Thyroid gland (tissue), 4 donors: ENCODE measurements around the gene CTDSPL.

Source experiments
- POLR2A ChIP-seq, 2 donors: fragments of 450-650 bp; IDR thresholded peaks; one replicate each; pipeline ENCODE4 v1.6.1; 2017; ENCODE audit warnings: antibody characterized with exemption in 2 of 2, mild to moderate bottlenecking in 2 of 2, moderate library complexity in 1 of 2
- TF ChIP-seq, protein P1 (sequence below), 6 experiments: fragments of 200-600 bp in 3 of 6; fragments of 450-650 bp in 3 of 6; sonication (generic) in 3 of 6; IDR thresholded peaks; one replicate each; pipeline ENCODE4 v1.5.1; 2016 to 2019; ENCODE audit warnings: antibody characterized with exemption in 6 of 6, mild to moderate bottlenecking in 2 of 6, inconsistent platforms in 1 of 6, moderate library complexity in 1 of 6

DNA sequence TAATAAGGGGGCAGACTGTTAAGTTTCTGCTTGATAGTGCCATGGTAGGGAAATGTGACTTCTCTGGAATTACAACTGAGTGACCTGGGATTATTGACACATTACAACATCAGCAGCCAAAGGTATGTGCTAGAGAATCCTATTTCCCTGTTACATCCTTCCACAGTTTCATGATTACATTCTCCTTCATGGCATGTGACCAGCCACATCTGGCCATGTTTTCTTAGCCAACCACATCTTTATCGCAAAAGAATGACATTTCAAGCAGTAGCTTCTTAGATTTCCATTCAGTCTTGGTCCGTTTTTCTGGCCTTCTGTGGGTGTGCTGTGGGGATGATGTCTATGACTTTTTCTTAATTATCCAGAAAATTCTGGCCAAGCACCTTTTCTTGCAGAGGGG lies 45.4 kb upstream of the CTDSPL start:
- TF ChIP-seq, protein P1, sequence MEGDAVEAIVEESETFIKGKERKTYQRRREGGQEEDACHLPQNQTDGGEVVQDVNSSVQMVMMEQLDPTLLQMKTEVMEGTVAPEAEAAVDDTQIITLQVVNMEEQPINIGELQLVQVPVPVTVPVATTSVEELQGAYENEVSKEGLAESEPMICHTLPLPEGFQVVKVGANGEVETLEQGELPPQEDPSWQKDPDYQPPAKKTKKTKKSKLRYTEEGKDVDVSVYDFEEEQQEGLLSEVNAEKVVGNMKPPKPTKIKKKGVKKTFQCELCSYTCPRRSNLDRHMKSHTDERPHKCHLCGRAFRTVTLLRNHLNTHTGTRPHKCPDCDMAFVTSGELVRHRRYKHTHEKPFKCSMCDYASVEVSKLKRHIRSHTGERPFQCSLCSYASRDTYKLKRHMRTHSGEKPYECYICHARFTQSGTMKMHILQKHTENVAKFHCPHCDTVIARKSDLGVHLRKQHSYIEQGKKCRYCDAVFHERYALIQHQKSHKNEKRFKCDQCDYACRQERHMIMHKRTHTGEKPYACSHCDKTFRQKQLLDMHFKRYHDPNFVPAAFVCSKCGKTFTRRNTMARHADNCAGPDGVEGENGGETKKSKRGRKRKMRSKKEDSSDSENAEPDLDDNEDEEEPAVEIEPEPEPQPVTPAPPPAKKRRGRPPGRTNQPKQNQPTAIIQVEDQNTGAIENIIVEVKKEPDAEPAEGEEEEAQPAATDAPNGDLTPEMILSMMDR (IDR thresholded peaks at IDR 0.05): no peak
- no peak for TF ChIP-seq POLR2A (IDR thresholded peaks at IDR 0.05)
